HG02840 (cell line): ENCODE measurements around the gene S100A5.

Source experiments
- ATAC-seq: cut with Tn5 transposase; IDR thresholded peaks from one replicate; pipeline ENCODE4 v1.9.1; 2021; ENCODE audit warnings: mild to moderate bottlenecking, moderate library complexity, moderate number of reproducible peaks; ENCODE audit not compliant: unreplicated experiment, low FRiP score

The S100A5 gene

DNA sequence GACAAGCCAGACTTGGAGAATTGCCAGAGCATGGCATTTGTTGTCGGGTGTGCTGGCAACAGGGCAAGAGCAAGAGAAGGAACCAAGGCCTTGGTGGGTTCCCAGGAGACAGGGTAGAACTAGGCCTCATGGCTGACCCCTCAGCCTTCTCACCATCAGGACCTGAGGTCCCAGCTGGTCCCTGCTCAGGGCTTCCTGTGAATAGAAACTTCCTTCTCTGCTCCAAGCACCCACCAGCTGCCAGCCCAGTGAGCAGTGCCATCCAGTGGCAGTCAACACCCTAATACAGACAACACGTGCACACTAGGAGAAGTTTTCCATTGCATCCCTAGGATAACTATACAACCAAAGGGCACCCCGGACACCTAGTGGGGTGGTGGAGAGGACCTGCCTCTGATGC is 27.7 kb downstream of the S100A5 start:
- ATAC-seq: no peak

DNA sequence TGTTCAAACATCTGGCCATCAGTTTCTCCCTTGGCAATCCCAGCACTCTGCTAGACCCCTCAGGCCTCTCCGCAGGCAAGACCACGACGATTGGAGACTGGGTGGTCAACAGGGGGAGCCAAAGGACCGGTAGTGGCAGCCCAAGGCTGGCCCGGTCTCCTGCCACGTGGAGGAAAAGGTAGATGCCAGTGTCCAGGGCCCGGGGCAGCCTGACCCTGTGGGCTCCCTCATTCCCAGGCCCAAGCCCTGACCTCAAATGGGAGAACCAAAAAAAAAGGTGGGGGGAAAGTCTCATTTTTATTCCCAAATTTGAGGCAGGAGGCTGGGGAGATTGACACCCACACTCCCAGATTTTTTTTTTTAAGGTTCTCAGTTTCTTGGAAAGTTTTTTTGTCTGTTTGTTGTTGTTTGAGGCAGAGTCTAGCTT is 29.7 kb downstream of the S100A5 start:
- ATAC-seq: no peak

DNA sequence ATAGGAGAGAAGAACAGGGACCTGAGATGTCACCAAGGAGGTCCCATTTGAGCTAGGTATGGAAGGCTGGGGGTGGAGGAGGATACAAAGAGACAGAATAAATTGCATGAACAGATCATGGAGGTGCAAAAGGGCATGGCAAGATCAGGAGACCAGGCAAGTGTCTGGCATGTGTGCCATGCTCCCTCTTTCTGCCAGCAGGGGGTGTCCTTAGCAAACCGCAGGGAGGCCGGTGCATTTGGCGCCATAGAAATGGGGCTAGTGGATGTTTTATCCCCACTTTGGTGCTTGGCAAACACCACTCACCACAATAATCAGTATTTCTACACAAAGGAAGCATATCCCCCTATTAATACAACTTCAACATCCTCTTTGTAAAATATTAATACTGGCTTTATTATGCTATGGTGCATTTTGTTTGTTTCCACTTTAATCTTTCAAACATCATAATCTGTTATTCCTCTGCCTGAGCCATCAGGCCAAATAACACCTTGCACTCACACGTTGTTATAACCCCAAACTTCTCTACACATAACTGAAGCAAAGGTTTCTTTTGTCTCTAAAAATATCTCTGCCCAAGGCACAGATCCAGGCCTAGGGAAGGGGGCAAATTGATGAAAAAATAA is 30.9 kb downstream of the S100A5 start:
- ATAC-seq: no peak

DNA sequence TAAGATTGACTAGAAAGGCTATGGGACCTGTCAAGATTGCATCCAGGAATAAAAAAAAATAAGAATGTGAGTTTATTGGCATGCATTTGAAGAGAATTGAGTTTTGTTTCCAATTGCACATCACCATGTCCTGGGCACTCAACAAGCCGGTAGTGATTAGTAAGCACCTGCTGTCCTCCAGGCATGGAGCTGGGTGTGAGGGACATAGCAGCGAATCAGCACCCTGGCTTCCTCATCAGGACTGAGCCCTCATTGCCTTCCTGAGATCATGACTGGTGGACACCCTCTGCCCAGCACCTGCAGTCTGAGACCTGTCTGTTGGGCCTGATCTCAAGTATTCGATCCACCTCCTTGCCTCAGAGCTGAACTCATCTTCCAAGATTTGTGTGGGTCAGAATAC is 31.7 kb downstream of the S100A5 start:
- ATAC-seq: no peak

DNA sequence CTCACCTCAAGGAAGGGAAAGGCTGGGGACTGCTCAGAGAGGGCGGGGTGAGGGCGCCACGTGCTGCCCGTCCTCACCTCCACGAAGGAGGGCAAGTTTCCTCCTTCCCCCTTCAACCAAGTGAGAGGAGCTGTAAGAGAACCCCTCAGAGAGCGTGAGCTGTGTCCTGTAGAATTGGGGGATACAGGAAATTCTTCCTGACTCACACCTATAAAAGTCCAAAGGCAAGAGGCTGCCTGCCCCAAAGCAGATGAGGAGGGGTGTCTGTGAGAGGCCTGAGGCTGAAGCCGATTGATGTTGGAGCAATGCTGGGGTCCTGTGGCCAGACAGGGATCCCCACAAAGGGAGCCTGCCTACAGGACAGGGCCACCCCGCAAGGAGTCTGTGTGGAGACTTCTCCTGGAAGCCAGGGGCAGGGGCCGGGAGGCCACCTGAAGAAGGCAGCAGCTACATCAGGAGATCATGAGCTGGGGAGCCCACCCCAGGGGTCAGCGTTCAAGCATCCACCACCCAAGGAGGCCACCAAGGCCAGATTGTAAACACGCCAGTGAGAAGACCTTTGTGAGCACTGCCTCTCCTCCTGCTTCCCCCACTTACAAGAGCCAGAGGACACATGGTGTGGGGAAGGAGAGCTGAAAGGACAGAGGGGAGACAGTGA is 32.7 kb downstream of the S100A5 start:
- ATAC-seq: no peak

DNA sequence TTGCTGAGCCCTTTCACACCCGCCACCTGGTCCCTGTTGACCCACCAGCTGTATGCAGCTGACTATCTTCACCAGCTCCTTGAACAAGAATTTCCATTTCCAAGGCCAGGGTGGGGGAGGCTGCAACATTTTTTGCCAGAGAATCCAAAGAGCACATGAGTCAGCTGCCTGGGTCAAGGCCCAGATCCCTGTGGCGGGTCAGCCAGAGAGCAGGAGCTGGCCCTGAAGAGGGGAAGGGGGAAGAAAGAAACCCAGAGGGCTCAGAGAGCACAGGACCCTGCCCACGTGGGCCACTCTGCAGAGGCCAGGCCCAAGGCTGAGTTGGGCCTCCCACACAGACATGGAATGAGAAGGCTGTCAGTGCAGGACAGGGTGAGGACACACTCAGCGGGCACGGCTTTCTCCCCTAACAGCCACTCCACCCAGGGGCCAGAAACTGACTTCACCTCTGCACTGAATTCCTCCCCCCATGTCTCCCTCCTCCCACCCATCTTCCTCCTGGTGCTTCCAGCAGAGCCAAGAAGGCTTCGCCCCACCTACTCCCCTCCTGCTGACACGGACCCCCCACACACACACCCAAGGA is 33.8 kb downstream of the S100A5 start:
- ATAC-seq: no peak

DNA sequence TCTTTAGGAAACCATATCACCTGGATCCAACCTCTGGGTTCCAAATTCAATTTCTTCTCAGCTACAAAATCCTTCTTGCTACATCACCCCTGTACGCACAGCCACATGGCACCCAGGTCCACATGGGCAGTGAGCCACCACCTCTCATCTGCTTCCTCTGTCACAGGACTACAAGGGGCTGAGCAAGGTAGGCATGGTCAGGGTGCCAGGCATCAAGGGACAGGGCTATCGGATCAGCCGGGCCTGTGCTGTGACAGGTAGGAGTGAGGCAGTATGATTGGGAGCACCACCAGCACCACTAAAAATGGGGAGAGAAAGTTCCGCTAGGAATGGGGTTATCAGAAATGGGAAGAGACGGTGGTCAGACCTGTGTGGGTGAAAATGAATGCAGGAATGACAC is 34.3 kb downstream of the S100A5 start:
- no peak for ATAC-seq

DNA sequence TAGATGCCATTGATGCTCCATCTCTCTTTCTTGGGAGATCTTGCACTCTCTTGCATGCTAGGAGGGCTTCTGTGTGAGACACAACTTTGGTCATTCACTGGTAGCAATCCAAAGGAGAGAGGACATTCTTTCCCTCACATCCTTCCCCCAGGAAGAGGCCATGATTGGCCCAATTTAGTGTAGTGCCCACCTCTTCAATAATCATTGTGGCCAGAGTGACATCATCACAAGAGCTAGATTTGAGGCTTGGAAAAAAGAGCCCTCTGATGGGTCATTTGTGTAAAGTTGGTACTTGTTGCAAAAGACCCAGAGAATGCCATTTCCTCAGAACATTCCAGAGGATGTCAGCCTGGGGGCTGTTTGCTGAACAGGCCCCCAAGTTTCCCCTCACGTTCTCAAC is 35.2 kb downstream of the S100A5 start:
- ATAC-seq: no peak

DNA sequence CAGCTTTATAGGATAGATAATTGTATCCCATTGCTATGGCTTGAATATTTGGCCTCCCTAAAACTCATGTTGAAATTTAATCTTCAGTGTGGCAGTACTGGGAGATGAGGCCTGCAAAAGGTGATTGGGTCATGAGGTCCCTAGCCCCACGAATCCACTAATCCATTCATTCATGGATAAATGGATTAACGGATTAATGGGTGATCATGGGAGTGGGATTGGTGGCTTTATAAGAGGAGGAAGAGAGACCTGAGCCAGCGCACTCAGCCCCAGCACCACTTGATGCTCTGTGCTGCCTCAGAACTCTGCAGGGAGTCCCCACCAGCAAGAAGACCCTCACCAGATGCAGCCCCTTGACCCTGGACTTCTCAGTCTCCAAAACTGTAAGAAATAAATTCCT is 37.0 kb downstream of the S100A5 start:
- ATAC-seq: no peak

DNA sequence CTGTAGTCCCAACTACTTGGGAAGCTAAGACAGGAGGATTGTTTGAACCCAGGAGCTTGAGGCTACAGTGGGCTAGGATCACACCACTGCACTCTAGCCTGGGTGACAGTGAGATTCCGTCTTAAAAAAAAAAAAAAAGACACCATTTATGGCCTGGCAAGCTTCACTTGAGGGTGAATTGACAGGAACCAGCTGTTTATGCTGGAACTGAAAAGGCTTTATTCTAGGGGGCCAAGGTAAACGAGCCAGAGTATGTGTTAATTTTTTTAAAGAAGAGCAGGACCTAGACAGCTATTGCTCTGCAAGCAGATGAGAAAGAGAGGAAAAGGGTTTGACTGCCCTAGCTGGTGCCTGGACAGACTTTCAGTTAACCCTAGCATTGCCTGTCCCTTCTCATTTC is 42.0 kb downstream of the S100A5 start:
- no peak for ATAC-seq

DNA sequence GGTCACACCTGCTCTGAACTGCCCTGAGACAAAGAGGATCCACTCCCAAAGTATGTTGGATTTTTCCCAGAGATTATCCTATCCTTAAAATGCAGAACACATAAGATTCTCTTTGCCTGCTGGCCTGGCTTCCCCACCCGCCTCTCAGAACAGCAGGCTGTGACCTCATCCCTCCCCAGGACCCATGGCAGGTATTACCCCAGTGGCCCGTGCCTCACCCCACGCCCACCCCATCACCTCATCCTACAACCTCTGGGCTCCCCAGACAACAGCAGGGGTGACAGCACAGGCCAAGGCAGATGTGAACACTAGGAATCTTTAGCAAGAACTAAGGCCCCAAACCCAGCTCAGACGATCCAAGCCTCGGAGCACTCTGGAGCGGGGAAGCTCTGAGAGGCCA is 45.2 kb downstream of the S100A5 start:
- no peak for ATAC-seq

DNA sequence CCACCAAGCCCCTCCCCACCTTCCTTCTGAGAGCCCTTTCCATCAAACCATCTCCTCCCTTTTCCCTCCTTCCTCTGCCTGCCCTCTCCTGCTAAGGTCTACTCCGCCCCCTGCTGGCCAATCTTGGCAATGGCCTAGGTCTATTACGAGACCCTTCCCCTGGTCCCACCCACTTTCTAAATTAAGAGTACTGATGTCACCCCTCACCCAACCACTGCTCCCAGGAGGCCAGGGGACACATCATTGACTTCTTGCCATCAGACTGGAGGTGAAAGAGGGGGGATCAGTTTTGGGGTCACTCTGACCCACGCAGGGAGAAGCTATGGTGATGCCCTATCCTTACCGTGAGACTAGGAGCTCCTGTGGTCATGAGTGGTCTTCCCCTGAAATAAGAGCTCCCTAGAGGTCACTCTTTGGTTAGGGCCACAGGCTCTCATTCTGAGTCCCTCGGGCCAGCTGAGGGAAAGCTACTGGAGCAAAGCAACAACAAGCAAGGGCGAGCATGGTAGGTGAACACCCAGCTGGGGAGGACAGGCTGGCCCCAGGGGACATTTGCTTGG is 45.7 kb downstream of the S100A5 start:
- no peak for ATAC-seq

DNA sequence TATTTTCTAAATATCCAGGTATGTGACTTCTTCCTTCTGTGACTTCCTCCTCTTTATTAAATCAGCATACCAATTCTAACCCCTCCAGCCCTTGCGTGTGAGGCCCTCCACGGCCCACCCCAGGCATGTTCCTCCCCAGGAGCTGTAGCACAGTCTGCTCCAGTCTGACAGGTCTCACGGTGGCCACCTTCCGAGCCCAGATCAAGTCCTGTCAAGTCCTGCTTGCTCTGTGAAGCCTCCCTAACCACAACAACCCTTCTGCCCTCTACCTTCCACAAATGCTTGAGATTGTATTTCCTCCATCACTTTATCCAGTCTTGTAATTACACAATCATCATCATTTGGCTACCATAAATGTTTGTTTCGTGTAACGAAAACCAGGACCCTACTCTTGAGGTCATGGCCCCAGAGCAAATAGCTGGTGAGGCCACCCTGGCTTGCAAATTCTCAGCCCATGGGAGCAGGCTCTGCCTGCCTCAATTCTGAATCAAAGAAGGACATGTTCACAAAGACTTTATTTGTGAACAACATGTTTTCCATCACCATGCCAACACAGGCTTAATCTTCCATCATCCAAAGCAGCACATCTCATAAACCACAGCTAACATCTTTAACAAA is 47.3 kb downstream of the S100A5 start:
- ATAC-seq: no peak

DNA sequence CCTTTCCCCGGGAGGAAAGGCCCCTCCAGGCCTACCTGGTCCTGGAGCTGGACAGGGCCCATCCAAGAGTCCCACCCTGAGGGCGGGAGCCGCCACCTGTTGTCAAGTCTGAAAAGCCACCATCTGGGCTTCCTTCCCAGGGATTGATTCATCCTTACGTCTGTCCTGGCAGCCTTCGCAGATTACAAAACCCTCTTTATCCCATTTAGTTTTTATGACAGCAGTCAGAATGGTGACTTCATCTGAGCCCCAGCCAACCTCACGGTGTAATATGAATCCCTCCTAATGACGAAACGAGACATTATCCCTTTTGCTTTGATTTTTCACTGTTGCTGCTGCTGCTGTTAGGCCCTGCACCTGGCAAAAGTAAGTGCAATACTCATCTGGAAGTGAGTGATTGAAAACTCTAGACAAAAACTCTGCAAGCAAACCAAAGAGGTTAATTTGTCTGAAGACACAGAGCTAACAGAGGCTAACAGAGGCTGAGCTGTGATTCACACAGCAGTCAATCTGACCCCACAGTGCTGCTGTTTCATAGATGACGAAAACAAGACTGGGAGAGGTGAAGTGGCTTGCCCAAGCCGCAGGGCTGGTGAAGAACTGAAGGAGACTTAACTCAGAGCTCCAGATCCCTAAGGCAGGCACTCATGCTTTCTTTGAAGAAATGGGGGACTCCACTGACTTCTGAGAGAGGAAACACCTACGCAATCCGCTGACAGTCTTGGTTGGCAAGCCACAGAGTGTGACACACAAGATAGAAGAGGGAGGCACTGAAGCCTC is 50.3 kb downstream of the S100A5 start:
- ATAC-seq: no peak

DNA sequence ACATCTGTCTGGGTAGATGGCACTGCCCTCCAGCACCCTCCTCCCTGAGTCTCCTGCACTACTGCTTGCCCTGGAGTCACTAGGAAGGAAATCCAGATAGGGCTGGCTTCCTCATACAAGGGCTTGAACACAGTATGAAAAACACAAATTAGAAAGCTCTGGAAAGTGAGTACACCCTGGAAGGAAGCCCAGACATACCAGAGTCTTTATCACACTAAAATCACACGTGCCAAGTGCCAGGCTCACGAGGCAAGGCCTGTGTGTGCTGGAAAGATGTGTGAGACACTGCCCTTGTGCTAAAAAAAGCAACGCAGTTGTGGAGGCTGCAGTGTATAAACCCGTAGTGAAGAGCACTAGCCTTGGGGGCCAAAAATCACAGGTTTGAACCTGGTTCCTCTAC is 52.0 kb downstream of the S100A5 start:
- no peak for ATAC-seq

DNA sequence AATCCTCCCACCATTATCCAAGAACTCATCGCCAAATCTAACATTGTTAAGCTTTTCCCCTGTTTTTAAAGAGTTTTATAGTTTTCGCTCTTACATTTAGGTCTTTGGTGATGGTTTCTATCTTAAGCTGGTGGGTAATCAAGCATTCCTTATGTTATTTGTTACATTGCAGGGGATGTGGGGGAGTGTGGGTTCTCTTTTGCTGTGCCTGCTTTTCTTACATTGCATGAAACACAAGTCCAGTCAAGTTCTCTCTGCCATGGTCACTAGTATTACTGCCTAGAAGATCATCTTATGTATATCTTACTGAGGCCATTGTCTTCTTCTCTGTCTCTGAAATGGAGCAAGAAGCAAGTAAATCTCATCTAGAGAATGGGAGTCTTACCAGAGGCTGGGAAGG is 53.0 kb downstream of the S100A5 start:
- no peak for ATAC-seq
